ENCODE data around the gene GLO1.

GLO1 gene

DNA sequence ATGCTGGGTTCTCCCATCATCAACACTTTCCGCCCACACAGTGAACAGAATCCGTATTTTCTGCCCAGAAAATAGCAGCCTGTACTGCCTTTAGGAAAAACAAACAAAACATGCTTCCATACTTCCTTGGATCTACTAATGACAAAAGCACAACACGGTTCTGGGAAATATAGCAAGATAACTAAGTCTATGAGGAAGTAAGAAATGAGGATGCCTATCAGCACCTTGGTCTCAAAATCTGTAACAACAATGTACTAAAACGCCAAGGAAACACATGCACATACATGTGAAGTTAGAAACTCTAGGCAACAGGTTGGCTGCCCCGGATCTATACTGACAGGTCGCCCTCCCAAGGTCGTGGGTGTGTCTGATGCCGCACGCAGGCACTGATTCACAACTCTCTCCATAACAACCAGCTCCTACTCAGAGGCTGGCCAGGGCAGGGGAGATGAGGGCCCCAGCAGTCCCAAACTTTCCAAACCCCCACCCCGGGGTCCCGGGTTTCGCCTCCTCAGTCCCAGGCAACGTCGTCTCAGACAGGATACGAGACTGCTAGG lies 63.9 kb downstream of the GLO1 start:
- DNase-seq (ENCODE audit: low read depth, low spot score): peak; percentile 28
- H3K4me3 ChIP-seq (ENCODE audit: low read length): peak overlapping the region; percentile 88

DNA sequence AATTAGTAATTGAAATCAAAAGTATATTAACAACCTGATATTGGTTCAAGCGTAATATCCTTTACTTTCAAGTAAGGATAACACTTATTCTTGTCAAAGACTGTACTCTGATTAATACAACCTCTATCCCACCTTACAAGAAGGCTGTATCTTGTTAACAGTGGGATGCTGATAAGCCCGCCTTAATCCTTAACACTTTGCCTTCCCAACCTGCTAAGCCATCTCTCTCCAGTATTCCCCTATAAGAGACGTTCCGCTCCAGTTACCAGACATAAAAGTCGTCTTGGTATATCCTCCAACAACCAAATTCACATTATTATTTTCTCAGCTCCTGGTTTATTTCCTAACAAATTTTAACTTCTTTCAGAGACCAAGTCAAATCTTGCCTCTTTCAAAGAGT lies 65.2 kb downstream of the GLO1 start:
- H3K4me3 ChIP-seq (ENCODE audit: low read length): no peak overlapping the region
- DNase-seq (ENCODE audit: low read depth, low spot score): no peak

DNA sequence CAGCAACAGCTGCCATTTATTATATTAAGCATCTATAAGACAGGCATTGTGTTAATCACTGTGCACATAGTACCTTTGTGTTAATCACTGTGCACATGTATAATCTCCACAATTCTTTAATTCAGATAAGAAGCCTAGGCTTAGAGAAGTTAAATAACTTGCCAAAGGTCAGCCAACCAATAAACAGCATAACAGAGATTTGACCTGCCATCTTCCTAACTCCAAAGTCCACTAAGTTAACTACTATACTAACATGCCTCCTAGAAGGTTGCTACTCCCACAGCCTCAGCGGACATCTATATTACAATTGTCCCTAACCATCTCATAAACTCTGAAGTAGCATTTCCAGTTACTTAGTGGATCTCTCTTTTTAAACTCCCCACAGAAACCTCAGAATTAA lies 66.9 kb downstream of the GLO1 start:
- DNase-seq (ENCODE audit: low read depth, low spot score): peak; percentile 11

DNA sequence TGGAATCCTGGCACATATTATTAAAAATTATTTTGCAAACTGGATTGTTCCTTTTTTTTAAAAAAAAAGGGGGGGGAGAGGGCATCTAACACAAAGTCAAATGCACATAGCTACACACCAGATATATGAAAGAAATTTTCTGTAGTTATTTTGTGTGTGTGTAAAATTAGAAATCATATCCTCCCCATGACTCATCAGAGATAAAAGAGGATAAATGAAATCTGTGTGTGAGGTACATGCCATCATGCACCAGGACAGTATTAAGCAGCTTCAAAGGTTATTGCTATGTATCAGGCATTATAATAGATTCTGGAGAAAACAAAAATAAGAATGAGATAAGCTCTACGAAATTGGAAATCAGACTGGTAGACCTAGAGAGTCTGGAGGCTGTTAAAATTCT lies 68.4 kb downstream of the GLO1 start:
- no peak overlapping the region for H3K4me3 ChIP-seq (ENCODE audit: low read length)
- DNase-seq (ENCODE audit: low read depth, low spot score): no peak

More for the DNA sequence above, 66.9 kb downstream of the GLO1 start:
- H3K4me3 ChIP-seq (ENCODE audit: low read length): no peak overlapping the region

DNA sequence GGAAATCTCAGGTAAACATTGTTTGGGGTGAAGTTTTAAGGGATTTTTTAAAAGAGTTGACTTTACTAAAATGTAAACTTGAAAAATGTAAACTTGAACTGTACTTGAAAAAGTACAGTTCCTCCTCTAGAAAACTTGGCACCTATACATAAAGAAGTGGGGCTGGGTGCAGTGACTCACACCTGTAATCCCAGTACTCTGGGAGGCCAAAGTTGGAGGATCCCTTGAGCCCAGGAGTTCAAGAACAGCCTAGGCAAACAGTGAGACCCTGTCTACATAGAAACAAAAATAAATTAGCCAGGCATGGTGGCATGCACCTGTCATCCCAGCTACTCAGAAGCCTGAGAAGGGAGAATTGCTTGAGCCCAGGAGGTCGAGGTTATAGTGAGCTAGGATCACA lies 70.5 kb downstream of the GLO1 start:
- H3K4me3 ChIP-seq (ENCODE audit: low read length): no peak overlapping the region
- DNase-seq (ENCODE audit: low read depth, low spot score): no peak

DNA sequence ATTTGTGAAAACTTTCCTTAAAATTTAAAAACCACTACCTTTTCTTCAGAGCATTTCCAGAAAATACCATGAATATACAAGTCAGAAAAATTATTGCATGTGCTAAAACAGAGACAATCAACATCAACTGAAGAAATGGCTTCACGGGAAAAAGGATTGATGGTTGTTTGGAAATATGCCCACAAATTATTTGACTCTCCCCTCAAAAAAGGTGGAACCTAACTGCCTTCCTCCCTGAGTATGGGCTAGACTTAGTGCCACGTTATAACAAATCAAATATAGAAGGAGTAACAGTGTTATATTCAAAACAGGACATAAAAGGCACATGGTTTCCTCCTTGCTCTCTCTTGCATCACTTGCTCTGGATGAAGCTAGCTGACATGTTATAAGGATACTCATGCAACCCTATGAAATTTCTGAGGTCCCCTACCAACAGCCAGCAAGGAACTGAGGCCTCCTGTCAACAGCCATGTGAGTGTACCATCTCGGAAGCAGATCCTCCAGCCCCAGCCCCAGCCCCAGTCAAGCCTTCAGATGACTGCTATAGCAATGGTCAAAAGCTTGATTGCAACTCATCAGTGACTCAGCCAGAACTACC lies 71.7 kb downstream of the GLO1 start:
- no peak for DNase-seq (ENCODE audit: low read depth, low spot score)
- H3K4me3 ChIP-seq (ENCODE audit: low read length): no peak overlapping the region
